Loucy (cell line): ENCODE measurements around the gene CYB561D2.

Experiments used
- EZH2phosphoT487 ChIP-seq: fragments of 200-600 bp; IDR thresholded peaks from 2 replicates; pipeline ENCODE4 v1.6.1; 2018; ENCODE audit warnings: antibody characterized with exemption, mild to moderate bottlenecking, moderate library complexity, borderline replicate concordance
- TF ChIP-seq, protein P1 (sequence below): fragments of 200-600 bp; sonication (generic); conservative IDR thresholded peaks from 2 replicates; pipeline ENCODE4 v1.5.1; 2014; ENCODE audit warnings: mild to moderate bottlenecking, antibody characterized with exemption, low read length

DNA sequence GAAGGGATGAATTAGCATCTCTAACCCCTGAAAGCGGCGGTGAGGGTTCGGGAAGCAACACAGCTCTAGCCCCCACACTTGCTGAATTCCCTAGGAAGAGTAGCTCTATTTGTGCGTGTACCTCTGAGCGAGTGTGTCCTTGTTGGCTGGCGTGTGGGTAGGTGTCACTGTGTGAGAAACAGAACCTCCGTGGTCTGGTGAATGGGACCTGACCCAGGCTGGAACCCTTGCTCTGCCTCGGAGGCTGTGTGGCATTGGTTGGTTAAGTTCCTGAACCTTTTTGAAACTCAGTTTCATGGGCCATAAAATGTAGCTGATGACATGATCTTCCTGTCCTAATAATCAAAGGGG lies 9.1 kb downstream of the CYB561D2 start:
- TF ChIP-seq, protein P1, sequence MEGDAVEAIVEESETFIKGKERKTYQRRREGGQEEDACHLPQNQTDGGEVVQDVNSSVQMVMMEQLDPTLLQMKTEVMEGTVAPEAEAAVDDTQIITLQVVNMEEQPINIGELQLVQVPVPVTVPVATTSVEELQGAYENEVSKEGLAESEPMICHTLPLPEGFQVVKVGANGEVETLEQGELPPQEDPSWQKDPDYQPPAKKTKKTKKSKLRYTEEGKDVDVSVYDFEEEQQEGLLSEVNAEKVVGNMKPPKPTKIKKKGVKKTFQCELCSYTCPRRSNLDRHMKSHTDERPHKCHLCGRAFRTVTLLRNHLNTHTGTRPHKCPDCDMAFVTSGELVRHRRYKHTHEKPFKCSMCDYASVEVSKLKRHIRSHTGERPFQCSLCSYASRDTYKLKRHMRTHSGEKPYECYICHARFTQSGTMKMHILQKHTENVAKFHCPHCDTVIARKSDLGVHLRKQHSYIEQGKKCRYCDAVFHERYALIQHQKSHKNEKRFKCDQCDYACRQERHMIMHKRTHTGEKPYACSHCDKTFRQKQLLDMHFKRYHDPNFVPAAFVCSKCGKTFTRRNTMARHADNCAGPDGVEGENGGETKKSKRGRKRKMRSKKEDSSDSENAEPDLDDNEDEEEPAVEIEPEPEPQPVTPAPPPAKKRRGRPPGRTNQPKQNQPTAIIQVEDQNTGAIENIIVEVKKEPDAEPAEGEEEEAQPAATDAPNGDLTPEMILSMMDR, result no peak
- TF ChIP-seq EZH2phosphoT487, result no peak
